SIG-M5 (cell line): ENCODE results near the gene MLANA.

Experiments used
- DNase-seq: peaks from one replicate; lab custom pipeline; 2025; lab: John Stamatoyannopoulos, UW

MLANA gene

GRCh38 chr9:5958273-5958672, 67.6 kb downstream of the MLANA start:
- DNase-seq: no peak
